GM10266 (cell line): Measurements from ENCODE around the gene FCMR.

Experiments used
- DNase-seq: peaks from one replicate; pipeline ENCODE4 v3.0.0; 2012; ENCODE audit errors: extremely low spot score
- TF ChIP-seq, protein P1 (sequence below): IDR thresholded peaks from 2 replicates; pipeline ENCODE4 v1.5.1; 2012; ENCODE audit warnings: mild to moderate bottlenecking, low read depth; ENCODE audit not compliant: control insufficient read depth, insufficient read depth; ENCODE audit errors: missing control alignments

FCMR gene

DNA sequence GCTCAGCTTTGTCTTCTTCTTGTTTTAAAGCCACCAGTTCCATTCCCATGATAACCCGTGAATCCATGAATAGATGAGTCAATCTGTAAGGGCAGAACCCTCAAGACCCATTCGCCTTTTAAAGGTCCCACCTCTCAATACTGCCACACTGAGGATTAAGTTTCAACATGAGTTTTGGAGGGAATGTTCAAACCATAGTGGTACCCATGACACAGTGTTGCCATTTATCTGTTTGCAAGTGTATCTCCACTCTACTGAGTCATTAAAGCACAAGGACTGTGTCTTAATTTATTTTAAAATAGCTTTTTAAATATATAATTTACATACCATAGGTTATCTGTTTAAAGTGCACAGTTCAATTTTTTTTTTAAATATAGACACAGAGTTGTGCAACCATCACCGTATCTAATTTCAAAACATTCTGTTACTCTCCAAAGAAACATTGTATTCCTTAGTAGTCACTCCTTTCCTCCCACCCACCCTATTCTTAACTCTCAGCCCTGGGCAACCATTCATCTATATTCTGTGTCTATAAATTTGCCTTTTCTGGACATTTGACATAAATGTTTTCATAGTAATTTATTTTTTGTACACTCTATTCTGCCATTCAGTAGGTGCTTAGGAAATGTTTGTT lies 29.3 kb downstream of the FCMR start:
- DNase-seq: no peak
- TF ChIP-seq, protein P1, sequence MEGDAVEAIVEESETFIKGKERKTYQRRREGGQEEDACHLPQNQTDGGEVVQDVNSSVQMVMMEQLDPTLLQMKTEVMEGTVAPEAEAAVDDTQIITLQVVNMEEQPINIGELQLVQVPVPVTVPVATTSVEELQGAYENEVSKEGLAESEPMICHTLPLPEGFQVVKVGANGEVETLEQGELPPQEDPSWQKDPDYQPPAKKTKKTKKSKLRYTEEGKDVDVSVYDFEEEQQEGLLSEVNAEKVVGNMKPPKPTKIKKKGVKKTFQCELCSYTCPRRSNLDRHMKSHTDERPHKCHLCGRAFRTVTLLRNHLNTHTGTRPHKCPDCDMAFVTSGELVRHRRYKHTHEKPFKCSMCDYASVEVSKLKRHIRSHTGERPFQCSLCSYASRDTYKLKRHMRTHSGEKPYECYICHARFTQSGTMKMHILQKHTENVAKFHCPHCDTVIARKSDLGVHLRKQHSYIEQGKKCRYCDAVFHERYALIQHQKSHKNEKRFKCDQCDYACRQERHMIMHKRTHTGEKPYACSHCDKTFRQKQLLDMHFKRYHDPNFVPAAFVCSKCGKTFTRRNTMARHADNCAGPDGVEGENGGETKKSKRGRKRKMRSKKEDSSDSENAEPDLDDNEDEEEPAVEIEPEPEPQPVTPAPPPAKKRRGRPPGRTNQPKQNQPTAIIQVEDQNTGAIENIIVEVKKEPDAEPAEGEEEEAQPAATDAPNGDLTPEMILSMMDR: no peak

DNA sequence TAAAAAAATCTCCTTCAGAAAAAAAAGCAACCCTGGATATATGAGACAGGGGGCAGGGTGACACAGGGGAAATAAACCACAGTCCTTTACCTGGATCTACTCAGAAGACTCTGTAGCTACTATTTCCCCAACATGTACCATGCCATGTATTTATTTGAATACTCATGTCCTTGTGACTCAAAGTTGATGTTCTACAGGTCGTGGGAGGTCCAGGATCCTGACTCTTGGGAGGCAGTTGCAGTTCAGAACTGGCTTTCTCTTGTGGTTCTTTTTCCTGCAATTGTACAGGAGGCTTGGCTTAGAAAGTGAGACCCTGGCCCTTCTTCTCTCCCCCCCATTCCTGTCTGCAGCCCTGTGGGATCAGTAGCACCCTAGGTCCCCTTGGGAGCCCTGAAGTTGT lies 30.3 kb downstream of the FCMR start:
- no peak for DNase-seq
- TF ChIP-seq, protein P1: no peak

DNA sequence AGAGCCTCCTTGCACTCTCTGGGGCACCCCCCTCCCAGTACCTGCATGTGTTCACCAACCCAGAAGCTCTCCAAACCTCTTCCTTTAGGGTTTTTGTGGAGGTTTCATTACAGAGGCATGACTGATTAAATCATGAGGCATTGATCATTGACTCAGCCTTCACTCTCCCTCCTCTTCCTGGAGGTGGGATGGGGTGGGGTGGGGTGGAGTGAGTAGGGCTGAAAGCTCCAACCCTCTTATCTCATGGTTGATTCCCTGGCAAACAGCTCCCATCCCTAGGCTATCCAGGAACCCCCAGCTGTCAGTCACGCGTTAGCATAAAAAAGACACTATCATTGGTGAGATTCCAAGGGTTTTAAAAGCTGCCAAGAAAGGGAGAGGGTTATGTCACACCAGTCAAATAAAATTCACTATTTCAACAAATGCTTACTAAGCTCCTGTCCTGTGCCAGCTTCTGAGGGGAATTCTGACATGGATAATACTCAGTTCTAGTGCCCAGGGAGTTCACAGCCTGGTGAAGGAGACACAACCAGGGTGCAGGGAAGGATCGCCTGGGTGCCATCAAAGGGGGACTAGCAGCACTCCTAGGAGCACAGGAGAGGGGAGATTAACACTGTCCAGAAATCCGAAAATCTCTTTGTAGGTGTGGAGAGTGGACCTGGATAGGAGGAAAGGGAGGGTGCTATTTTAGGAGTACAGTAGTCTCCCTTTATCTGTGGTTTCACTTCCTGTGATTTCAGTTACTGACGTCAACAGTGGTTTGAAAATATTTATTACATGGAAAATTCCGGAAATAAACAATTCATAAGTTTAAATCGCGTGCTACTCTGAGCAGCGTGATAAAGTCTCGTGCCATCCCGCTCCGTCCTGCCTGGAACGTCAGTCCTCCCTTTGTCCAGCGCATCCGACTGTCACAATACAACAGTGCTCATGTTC lies 31.3 kb downstream of the FCMR start:
- TF ChIP-seq, protein P1: no peak
- no peak for DNase-seq

DNA sequence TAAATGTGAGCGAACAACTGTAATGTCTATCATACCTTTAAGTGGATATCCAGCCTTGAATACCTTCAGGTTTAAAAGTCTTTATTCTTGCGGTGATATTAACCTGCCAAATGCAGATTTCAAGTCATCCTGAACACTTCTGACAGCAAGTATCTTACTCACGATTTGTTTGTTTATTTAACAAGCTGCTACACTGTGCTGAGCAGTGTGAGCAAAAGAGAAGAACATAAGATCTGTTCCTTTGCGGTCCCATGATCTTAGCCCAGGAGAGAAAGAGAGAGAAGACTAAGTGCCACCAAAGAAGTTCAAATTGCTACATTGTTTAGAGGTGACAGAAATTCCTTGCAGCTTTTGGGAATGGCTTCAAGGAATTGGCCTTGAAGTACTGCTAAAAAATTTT lies 34.0 kb downstream of the FCMR start:
- TF ChIP-seq, protein P1: no peak
- no peak for DNase-seq

DNA sequence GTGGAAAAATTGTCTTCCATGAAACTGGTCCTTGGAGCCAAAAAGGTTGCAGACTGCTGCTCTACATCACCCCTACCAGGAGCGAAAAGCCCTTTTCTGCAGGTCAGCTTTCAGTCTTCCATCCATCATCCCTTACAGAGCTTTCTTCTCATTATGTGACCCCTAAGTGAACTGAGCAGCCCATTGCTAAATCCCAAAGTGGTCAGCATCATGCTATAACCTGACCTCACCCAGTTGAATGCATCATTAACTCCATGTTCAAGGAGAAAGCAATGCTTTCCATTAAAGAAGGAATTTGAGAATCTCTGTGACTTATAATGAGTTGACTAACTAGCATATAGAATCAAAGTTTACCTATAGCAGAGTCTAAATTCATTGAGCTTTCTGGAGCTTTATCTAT lies 34.9 kb downstream of the FCMR start:
- DNase-seq: no peak
- TF ChIP-seq, protein P1: no peak

DNA sequence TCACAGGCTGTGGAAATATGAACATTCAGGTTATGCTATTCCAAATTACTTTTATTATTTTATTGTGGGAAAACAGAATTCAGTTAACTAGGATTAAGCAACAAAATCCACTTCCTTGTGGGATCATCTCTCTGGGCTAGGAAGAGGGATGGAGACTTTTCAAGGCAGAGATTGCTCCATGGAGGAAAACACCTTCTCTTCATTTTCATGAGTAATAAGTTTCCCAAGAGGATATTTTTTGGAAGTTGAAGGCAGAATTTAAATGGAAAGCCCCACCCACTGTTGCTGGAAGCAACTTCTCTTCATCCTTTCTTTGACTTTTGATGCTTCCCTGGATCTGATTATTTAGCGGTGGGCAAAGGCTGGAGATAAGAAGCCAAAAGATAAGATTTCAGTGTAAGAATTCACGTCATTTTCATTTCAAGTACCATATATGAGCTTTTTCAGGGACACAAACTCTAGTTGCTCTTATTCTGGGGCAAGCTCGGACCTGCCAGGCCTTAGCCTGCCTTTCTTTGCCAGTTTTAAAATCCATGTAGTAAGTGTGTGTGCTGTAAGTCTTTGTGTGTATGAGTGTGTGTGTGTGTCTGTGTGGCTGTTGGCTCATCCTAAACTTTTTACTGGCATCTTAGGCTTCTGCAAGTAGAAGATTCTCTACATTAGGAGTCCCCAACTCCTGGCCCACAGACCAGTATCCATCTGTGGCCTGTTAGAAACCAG lies 36.2 kb downstream of the FCMR start:
- TF ChIP-seq, protein P1: no peak
- DNase-seq: no peak

DNA sequence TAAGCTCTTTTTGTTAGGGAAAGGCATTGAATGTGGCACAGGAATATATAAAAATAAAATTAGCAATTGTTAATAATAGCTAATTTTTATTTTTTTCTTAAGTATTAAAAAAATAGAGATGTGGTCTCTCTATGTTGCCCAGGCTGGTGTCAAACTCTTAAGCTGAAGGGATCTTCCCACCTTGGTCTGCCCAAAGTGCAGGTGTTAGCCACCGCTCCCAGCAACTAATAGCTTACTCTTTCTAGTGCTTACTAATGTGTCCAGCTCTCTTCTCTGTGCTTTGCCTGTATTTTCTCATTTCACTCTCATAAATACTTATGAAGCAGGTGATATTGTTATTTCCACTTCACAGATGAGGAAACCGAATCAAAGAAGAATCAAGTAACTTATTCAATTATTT lies 37.9 kb downstream of the FCMR start:
- no peak for DNase-seq
- TF ChIP-seq, protein P1: no peak
